ENCODE measurements around the gene GJA9.

Gene GJA9

DNA sequence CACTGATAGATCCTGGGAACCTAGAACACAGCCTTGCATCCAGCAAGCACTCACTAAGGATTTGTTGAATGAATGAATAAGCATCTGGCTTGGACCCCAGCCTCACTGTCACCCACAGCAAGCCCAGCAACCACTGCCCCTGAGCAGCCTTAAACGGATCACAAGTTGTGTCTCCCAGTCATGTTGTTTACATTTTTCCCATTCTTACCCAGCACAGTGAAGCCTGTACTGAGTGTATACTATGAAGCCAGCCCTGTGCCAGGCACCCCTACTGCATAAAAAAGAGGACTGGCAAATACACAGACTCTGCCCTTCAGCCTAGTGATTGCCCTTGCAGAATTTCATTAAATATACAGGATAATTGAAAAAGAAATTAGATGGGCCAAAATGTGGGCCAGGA, 52.0 kb downstream of the GJA9 start:
- DNase-seq, result no peak

DNA sequence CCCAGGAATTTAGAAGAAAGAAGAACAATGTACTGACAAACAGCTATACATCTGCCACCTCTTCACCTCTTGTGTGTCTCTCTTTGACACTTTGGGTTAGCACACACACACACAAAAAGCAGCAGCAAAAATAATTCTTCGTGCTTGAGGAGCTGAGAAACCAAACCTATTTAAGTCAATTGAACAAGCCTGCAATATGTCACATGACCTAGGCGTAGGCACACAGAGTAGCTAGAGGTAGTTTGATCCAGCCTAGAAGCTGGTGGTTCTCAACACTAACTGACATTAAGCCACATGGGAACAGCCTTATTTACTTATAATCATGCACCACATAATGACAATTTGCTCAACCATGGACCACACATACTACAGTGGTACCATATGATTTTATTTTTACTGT, 54.1 kb downstream of the GJA9 start:
- no peak for DNase-seq

DNA sequence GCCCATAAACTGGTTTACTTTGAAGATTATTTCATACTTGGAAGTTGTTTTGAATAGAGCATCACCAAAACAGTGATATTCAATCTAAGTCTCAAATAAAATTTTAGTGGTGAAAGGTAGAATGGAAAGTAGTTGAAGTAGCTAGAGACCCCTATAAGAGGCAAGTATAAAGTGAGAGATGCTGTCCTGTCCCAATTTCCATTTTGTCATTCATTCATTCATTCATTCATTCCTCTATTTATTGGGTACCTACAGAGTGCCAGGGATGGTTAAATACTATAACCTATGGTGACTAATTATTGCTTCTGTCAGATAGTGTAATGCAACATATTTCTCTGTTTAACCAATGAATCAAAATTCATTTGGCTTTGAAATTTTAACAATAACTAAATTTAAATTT, 54.5 kb downstream of the GJA9 start:
- DNase-seq, result no peak

DNA sequence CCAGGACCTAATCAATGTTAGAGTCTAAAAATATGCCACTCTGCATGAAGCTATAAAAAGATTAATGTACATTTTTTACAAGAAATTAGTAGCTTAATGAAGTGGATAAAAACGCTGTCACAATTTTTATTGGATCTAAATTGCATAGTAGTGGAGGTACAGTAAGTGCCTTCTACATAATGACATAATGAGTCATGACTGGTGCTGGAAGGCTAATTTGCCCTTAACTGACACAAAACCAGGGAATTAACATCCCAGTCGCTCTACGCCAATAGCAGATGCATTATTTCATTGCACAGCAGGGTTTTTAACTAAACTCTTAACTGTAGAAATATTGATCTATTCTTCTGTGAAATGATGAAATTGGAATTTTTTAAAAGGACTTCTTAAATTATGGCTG, 55.1 kb downstream of the GJA9 start:
- DNase-seq, result no peak

Data from stimulated activated CD4-positive, alpha-beta T cell treated with anti-CD3 and anti-CD28 coated beads, Interleukin-15, amount 100 ng/mL, for 24 hours (primary cell).